Dedifferentiated amniotic fluid mesenchymal stem cell (primary cell): ENCODE measurements around the gene MOGAT3.
A peak's percentile ranks its signal among the peaks of the same experiment; 100 is the strongest.
"Not testable (repeated sequence)": the region's sequence is repeated elsewhere in the genome, so short reads cannot be mapped to it uniquely, and the experiment has no call there.

Source experiments
- DNase-seq: peaks from one replicate; pipeline ENCODE4 v3.0.0-alpha.2; 2016; ENCODE audit errors: extremely low spot score

The MOGAT3 gene

DNA sequence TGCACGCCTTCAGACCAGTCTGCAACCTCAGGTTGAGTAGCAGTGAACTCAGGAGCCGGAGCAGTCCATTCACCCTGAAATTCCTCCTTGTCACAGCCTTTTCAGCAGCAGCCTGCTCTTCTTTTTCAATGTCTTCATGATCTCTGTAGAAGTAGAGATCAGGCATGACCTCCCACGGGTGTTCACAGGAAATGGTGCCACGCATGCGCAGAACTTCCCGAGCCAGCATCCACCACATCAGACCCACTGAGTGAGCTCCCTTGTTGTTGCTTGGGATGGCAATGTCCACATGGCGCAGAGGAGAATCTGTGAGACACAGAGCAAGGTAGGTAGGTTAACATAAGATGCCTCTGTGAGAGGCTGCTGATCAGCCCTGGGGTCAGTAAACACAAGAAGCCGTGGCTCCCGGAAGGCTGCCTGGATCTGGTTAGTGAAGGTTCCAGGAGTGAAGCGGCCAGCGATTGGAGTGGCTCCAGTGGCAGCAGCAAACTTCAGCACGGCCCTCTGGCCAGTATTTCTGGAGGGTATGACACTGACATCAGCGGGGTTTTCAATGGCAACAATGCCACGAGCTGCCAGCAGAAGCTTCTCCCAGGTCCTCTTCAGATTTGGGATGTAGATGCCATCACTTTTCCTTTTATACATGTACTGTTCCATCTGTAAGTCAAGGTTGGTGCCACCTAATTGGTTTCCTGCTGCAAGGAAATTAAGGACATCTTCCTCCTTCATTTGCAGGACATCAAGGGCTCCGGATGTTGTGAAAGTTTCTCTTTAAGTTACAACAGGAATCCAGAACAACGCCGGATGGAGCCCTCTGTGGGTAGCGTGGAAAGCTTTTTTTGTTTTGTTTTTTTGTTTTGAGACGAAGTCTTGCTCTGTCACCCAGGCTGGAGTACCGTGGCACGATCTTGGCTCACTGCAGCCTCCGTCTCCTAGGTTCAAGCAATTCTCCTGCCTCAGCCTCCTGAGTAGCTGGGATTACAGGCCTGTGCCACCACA, 3.2 kb upstream of the MOGAT3 start:
- DNase-seq, result not testable (repeated sequence)

DNA sequence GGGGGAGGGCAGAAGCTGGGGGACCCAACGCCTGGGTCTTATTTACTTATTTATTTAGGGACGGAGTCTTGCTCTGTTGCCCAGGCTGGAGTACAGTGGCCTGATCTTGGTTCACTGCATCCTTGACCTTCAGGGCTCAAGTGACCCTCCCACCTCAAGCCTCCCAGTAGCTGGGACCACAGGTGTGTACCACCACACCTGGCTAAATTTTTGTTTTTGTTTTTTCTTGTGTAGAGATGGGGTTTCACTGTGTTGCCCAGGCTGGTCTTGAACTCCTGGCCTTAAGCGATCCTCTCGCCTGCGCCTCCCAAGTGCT, 1.7 kb upstream of the MOGAT3 start:
- DNase-seq, result no peak

DNA sequence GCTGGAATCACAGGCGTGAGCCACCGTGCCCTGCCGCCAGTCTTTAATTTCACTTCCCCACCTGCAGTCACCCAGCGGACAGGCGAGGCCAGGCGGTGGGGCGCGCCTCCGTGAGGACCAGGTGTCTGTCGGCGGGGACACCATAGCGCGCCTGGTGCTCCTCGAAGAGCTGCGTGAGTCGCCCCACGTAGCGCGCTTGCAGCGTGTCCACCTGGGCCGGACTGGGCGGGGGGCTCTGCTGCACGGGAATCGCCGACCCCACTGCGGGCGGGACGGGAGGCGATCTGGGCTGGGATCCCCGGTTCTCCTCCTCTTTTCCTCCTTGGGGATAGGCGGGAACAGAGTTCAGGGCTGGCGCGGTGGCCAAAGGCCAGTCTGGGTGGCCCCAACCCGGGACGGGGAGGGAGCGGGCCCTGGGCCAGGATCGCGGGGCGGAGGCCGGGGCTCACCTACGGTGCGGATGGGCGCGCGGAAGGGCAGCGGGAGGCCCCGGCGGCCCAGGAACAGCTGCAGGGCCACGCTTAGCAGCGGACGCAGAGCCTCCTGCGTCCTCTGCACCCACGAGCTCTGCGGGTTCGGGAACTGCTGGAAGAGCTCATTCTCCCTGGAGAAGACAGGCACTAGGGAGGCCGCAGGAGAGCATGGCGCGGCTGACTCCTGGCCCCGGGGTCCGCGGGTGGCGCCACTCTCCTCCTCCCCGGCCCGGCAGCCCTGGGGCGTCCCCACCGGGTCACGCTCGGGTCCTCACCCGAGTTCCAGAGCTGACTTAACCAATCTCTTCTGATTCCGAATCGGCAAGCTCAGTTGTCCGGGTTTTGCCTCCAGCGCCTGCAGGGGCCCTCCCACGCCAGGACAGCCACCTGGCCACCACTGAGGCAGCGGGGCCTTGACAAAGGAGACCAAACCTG, 1.1 kb upstream of the MOGAT3 start:
- no peak for DNase-seq

DNA sequence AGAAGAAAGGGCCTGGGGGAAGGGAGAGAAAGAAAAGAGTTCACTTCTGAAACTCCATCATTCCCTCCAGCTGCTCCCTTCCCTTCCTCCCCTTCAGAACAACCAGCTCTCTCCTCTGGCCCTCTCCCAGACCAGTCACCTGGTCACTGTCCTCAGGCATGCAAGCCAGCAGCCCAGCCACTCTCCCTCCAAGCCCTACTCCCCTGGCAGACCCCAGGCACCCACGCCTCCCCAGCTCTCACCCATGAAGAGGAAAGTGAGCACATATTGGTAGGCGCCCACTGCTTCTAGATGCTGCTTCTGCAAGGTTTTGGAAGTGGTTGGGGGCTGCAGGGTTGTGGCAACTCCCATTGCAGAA, 353 bp downstream of the MOGAT3 start:
- no peak for DNase-seq

DNA sequence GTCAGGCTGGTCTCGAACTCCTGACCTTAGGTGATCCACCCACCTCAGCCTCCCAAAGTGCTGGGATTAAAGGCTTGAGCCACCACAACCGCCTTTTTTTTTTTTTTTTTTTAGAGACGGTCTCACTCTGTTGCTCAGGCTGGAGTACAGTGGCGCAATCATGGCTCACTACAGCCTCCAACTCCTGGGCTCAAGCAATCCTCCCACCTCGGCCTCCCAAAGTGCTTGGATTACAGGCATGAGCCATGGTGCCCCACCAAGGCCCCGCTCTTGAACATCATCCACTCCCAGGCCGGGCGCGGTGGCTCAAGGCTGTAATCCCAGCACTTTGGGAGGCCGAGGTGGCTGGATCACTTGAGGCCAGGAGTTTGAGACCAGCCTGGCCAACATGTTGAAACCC, 1.3 kb downstream of the MOGAT3 start:
- DNase-seq, result not testable (repeated sequence)

DNA sequence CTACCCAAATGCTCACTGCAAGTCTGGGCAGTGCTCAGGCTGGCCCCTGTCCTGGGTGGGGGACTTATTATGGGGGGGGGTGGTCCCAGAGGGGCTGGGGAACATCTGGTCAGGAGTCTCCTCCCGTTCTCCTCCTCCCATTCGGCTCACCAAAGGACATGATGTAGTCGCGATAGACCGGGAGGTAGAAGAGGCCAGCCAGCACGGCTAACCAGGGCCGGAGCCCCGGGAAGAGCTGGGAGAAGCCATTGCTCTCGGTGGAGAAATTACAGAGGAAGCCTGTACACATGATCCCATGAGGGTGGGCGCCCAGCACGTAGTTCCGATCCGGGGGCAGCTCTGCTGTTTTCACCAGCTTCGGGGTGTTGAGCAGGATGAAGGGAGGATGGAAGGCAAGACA, 2.4 kb downstream of the MOGAT3 start:
- DNase-seq, result no peak

DNA sequence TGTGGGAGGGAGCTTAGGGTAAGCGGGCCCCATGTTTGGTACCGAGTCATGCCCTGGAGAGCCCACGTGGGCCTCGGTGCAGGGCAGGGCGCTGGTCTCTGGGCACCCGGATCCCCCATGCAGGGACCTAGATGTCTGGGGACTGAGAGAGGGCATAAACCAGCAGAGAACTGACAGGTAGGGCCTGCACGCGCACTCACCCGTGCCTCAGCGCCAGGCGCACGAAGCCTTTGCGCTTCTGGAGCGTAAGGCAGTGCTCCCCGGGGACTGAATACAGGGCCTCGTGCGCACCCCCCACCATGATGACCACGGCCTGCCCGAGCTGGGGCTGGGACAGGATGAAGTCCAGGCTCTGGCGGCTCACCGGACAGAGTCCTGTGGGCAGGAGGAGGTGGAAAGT, 2.8 kb downstream of the MOGAT3 start:
- DNase-seq, result no peak

DNA sequence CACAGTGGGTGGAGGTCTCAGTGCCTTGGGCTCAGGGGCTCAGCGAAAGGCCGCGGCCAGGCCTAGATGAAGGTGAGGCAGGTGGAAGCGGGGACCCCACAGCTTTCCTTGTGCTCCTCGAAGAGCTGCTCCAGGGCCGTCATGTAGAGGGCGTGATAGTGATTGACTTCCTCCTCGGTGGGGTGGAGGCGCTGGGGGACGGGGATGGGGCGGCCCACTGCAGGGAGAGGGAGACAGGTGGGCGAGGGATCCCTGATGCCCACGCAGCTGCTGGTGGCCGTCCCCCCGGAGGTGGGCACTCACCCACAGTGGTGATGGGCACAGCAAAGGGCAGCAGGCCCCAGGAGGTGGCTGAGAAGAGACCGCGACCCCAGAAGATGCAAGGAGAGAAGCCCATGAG, 5.0 kb downstream of the MOGAT3 start:
- no peak for DNase-seq

DNA sequence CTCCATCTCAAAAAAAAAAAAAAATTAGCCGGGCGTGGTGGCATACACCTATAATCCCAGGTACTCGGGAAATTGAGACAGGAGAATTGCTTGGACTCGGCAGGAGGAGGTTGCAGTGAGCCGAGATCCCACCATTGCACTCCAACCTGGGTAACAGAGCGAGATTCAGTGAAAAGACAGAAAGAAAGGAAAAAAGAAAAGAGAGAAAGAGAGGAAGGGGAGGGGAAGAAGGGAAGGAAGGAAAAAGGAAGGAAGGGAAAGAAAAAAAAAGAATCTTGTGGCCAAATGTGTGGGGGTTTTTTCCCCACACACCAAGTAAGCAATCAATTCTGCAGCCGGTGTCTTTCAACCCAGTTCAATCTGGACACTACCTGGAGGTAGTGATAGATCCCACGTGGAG, 11.7 kb downstream of the MOGAT3 start:
- DNase-seq, result no peak

DNA sequence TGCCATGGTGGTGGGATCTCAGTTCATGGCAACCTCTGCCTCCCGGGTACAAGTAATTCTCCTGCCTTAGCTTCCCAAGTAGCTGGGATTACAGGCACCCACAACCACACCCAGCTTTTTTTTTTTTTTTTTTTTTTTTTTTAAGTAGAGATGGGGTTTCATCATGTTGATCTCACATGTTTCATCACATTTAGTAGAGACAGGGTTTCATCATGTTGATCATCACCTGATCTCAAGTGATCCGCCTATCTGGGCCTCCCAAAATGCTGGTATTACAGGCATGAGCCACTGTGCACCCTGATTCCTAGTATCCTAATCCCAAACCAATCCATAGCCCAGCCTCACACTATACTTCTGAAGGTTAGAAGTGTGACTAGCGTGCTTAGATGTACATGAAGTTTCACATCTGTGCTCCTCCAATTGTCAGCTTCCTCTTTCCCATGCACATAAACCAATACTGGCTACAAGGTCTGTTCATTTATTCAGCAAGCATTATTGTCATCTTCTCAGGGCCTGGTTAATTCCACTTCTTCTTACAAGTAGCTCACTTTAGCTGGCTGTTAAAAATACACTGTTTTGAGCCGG, 13.9 kb downstream of the MOGAT3 start:
- no peak for DNase-seq

DNA sequence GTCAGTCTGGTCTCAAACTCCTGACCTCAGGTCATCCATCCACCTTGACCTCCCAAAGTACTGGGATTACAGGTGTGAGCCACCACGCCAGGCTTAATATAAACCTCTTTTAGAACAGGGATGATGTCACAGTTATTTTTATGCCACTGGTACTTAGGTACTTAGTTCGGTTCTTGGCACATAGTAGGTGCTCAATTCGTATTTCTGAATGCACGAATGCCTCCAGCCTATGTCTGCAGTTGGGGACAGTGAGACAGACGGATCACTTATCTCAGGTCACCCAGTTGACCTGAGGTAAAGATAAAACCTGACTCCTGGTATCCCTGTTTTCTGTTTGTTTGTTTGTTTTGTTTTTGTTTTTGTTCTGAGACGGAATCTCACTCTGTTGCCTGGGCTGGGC, 14.6 kb downstream of the MOGAT3 start:
- DNase-seq, result no peak

DNA sequence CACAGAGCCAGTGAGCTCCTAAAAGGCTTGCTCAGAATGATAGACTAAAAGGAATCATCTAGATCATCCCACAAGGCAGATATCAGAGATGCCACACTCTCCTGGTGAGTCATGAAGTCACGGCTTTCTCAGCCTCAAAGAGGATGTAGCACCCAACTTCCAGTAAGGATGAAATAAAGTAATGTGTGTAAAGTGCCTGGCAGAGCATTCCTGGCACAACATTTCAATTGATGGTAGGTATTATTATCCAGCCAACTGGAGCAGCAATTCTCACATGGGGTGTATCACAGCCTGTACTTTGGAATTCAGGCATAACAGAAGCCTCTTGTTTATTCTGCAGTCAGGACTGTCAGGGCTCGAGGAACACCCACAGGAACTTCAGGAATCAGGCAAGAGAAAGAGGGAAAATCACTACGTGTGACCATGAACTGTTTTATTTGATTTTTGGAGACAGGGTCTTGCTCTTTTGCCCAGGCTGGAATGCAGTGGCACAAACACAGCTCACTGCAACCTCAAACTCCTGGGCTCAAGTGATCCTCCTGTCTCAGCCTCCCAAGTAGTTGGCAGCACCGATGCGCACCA, 15.5 kb downstream of the MOGAT3 start:
- no peak for DNase-seq

DNA sequence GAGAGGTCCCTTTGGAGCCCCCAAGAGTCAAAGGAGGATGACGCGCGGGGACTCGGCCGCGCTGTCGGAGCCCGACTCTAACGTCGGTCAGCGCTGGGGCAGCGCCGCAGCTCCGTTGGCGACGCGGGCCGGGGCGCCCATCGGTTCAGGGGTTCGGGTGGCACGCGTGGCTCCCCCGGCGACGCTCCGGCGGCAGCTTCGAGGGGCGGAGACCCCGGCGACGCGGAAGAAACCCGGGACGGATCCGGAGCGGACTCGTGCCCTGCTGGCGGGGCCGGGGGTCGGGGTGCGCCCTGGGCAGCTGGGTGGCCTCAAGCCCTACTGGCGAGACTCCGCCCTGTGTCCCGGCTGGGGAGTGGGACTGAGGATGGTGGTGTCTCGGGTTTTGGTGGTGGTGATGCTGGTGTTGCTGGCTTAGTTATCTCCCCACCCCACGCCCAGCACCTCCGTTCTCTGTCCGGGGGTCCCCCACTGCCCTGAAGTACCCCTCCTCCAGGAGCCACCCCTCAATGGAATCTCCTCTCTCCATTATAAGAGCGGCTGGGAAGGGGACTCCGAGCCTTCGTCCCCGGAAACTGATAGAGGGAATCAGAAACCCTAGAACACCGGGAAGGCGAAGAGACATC, 20.6 kb downstream of the MOGAT3 start, which contains the start of gene NAT16:
Gene NAT16 (minus strand): TSS at position 164 of the 626 bp plus-strand sequence. CDS start 5,486 bp downstream, outside the sequence.
- DNase-seq, result no peak

DNA sequence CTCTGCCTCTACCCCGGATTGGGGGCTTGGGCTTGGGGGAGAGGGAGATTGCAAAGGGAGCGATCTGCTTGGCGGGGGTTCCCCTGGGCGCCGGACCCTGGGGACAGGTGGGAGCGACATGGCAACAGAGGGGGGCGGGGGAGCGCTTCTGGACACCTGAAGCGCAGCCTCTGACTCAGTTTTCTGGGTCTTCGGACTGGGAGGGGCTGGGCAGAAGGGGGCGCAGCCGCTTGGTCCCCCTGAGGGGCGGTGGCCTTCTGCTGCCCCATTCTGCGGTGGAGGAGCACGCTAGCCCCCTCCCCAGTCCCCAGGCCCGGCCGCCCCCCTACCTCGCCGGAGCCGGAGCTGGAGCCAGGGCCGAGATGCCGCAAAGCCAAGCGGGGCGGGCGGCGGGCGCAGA, 21.1 kb downstream of the MOGAT3 start:
- DNase-seq, result no peak

DNA sequence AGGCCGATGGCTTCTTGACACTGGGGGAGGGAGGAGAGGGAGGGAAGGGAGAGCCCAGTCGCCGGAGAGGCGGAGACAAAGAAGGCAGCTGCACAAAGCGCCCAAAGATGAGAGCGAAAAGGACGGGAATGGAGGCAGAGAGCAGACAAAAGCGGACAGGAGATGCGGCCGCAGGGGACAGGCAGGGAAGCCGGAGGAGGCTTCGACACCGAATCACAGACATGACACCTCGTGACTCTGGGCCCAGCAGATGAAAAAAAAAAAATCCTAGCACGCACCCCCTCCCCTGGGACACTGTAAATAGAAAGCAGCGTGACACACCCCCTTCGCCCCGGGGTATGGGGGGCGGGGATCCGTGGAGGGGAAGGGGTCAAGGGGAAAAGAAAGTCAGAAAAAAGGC, 21.7 kb downstream of the MOGAT3 start:
- DNase-seq, result no peak

DNA sequence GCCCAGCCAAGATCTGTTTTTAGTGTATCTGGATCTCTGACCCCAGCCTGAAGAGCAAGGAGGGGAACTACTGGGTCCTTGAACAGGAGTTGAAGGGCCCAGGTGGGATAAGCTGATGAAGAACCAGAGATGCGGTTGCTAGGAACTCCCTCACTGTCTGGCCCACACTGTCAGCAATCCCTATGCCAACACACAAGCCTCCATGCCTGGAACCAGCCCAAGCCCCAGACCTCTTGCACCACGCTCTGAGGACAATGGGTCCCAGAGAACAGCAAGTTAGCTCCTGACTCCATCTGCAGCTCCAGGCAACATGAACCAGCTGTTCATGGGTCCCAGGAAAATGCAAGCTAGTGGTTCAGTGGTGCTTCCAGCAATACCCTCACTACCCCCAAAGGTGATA, 23.2 kb downstream of the MOGAT3 start:
- no peak for DNase-seq

DNA sequence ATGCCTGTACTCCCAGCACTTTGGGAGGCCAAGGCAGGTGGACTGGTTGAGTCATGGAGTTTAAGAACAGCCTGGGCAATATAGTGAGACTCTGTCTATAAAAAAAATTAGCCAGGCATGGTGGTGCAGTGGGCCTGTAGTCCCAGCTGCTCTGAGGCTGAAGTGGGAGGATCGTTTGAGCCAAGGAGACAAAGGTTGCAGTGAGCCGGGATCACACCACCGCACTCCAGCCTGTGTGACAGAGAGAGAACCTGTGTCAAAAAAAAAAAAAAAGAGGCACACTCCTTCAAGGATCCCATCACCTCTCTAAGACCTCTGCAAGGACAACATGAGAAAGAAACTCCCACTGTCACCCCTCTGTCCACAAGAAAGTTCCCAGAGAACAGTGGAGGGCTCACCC, 25.2 kb downstream of the MOGAT3 start:
- DNase-seq, result no peak

DNA sequence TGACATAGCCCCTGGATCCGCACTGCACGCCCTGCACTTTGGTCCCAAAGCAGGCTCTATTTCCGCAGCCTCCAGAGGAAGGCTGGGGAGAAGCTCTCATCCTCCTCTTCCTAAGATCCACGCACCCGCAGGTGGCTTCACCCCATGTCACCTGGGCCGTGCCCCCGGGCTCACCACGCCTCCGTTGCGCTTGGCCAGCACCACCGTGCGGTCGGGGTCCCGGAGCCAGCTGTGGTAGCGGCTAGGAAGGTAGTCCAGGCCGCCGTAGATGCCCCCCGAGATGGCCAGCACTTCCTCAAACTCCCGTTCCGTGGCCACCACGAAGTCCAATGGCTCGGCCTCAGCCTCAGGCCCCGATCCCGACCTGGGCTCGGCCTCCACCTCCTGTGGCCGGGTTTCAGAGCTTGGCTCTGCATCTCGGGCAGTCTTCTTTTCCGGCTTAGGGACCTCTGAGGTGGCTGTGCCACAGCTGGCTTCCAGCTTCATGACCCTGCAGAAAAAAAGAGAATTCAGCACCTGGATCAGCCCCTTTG, 26.4 kb downstream of the MOGAT3 start:
- no peak for DNase-seq

DNA sequence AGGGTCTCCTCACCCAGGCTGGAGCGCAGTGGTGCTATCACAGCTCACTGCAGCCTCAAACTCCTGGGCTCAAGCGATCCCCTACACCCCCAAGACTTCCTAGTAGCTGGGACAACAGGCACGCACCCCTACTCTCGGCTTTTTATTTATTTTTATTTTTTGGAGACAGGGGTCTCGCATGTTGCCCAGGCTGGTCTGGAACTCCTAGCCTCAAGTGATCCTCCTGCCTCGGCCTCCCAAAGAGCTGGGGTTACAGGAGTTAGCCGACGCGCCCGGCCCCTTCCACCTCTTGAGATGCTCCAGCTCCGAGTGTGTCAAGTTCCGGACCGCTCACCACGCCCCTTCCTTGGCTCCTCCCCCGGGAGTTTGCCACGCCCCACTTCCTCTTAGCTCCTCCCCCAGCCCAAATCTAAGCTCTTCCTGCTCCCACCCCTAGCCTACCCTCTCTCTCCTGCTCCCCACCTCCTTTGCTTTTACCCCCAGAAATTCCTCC, 27.0 kb downstream of the MOGAT3 start:
- no peak for DNase-seq

DNA sequence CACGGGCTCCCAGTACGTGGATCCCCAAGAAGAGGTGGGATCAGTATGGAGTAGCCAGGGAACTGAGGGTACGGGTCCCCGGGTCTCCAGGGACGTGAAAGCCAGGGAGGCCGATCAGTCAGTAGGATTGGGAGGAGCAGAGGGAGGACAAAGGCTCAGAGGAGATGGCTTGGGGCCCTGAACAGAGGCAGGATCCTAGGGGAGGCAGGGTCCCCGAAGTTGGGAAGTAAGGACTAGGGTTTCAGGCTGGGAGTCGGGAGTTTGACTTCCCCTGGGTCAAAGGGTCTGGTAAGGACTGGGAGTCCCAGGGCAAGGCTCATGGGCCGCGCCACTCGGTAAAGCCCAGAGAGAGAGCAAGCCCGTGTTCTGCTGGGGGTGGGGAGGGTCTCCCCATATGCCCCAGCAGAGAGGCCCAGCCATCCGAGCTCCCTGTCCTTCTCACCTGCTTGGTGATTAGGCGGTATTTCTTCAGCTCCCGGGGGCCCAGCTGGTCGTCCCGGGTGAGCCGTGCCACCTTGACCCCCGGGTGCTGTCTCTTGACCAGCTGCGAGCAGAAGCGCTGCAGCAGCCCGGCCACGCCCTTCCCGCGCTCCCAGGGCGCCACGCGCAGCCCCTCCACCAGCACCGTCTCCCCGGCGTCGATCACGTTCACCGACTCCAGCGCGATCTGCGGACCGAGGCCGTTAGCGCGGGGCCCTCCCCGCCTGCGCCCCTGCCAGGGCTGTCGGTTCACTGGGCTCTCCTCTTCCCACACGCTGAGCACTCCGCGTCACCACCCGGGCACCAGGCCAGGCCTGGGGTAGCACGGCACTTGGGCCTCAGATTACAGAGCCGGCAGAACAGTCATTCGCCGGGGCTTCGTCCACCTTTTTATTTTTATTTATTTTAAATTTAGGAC, 27.7 kb downstream of the MOGAT3 start:
- DNase-seq, result peak; percentile 73
